Hepatic stellate cell (primary cell): Measurements from ENCODE around the gene GPALPP1.
"Not testable (repeated sequence)": the region's sequence is repeated elsewhere in the genome, so short reads cannot be mapped to it uniquely, and the experiment has no call there.

Source experiments
- DNase-seq: peaks from one replicate; pipeline ENCODE4 v3.0.0; 2011; ENCODE audit warnings: low spot score

The GPALPP1 gene

GRCh38 chr13:44989071-44989889 lies at the start of gene GPALPP1, which contains the start of gene NUFIP1:
Gene GPALPP1, plus strand, starts transcription at chr13:44989538. Its CDS starts 117 bp downstream, at chr13:44989655.
Gene NUFIP1, minus strand, starts transcription at chr13:44989471. Its CDS starts 35 bp downstream, at chr13:44989436.
- DNase-seq = peak; percentile 96

DNA sequence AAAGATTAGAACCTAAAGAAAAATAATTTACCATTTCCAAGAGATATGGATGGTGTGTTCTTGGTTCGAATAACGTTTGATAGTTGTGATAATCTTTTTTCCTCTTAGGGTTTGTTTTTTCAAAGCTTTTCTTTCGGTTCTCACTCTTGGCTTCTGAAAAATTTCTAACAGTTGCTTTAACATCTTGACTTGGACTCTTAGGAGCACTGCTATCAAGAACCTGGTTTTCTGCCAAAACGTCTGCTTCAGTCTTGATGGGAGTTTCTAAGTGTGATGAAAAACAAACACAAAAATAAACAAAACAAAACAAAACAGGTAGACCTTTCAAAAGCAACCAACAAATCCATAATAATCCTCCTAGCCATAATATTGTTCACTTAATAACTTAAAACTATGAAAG lies 45.9 kb upstream of the GPALPP1 start:
- DNase-seq = not testable (repeated sequence)

GRCh38 chr13:44951184-44951583 lies 38.2 kb upstream of the GPALPP1 start:
- no peak for DNase-seq

DNA sequence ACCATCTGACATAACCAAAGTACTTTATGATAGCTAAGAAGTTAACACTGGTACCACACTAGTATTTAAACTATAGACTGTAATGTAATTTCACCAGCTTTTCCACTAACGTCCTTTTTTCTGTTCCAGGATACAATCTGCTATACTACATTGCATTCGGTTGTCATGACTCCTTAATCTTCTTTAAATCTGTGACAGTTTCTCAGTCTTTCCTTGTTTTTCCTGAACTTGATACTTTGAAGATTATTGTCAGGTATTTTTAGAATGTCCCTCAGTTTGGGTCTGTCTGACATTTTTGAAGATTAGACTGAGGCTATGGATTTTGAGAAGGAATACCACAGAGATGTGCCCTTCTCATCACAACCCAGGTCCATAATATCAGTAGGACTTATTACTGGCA lies 36.7 kb upstream of the GPALPP1 start:
- DNase-seq = no peak

DNA sequence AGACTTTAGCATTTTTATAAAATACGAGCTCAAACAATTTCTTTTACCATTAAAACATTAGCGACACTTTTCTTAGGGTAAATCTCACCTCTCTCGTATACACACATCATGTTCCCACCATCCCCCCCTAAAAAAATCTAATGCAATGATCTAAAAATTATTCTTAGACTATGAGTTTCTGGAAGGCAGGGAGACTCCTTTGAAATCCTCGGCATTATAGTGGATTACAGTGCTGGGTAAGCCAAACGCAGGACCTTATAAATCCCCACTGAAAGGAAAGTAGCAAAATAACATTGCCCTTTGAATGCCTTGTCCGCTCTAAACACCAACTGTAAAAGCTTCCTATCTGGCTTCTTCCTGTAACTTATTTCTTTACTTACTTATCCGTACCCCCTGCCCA lies 35.1 kb upstream of the GPALPP1 start:
- no peak for DNase-seq

DNA sequence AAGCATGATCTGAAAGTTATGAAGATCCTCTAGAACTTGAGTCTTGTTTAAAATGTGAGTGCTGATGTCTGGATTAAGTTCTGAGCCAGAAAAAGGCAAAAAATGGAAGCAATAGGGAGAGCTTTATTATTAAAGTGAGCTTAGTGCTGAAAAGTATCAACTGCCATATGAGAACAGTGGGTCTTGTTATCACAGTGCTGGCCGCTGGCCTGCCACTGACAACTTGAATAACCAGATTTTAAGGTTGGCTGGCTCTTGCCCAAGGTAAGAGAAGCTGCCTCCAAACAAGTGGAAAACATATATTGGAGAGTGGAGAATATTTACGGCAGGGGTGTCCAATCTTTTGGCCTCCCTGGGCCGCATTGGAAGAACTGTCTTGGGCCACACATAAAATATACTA lies 33.9 kb upstream of the GPALPP1 start:
- DNase-seq = no peak

DNA sequence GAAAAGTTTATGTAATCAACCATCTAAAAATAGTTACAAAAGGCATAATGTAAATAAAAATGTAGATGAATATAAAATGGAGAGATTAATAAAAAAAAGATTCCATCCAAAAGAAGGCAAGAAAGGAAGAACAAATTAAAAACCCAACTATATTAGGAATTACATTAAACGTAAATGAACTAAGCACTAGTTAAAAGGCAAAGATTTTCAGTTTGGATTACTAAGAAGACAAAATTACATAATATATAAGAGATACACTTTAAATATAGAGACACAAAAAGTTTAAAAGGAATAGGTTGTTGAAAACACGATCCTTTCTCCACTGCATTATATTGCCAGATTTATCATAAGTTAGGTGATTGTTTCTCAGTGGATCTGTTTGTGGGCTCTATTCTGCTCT lies 27.3 kb upstream of the GPALPP1 start:
- DNase-seq = no peak

DNA sequence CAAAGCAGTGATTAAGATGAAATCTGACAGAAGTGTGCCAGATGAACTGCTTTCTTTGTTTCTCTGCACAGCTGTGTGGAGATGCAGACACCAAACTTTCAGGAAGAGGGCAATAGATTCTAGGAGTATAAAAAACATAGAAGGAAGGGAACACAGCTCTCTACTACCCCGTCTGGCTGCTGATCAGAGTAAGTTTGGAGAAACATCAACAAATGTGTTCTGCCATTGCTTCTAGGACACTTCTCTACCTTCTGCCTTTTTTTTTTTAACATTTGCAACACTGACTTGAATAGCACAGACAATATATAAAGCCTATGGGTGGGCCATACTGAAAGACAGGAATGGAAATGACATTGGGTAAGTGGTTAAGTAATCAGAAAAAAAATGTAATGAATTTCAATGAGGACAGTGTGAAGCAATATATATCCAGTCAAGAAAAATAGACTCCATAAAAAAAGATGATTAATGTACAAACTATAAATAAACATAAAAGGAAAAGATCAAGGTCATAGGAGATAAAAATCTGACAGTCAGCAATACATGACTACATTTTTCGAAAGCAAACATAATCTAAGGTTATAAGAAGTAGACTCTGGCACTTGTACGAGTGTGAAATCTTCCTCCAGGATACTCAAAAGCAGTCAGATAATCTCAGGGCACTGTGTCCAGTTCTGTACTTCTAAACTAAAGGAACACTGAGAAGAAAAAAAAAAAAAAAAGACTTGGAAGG lies 21.5 kb upstream of the GPALPP1 start:
- peak; percentile 17 for DNase-seq

GRCh38 chr13:44968434-44968815 lies 20.9 kb upstream of the GPALPP1 start:
- DNase-seq = no peak

DNA sequence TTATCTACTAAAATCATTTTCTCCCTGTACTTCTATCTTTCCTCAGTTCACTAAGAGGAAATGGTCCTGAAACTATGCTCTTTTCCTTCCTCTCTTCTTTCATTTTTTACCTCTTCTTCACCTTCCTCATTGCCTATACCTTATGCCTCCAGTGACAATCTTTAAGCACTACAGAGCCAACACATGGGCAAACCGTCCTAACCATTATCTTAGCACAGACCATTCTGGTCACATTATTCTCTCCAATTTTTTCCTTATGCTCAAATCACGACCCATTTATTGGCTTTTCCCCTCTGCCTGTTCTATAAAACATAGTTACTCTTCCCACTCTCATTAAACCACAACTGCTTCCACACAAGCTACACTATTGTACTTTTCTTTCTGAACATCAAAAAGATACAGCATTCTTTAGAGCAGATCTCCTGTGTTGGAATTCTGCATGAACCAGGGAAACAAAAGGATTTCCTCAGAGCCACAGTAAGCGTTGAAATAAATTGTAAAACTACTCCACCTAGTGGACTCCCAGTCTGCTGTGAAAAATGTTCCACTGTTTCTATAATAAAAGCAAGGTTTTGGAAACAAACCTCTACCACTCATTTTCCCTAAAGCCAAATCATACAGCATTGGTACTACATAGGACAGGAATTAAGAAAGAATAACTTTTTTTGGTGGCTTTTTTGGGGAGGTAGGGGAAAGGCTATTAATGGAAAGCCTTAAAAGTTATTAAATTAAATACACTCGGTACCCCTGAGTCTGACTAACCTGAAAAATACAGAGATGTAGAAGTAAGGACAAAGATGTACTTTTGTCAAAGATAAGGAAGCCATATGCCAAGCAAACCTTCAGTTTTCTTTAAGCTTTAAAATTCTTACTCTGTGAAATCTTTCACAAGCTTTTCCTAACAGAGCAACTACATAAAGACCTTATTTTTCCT lies 19.5 kb upstream of the GPALPP1 start:
- peak; percentile 31 for DNase-seq

DNA sequence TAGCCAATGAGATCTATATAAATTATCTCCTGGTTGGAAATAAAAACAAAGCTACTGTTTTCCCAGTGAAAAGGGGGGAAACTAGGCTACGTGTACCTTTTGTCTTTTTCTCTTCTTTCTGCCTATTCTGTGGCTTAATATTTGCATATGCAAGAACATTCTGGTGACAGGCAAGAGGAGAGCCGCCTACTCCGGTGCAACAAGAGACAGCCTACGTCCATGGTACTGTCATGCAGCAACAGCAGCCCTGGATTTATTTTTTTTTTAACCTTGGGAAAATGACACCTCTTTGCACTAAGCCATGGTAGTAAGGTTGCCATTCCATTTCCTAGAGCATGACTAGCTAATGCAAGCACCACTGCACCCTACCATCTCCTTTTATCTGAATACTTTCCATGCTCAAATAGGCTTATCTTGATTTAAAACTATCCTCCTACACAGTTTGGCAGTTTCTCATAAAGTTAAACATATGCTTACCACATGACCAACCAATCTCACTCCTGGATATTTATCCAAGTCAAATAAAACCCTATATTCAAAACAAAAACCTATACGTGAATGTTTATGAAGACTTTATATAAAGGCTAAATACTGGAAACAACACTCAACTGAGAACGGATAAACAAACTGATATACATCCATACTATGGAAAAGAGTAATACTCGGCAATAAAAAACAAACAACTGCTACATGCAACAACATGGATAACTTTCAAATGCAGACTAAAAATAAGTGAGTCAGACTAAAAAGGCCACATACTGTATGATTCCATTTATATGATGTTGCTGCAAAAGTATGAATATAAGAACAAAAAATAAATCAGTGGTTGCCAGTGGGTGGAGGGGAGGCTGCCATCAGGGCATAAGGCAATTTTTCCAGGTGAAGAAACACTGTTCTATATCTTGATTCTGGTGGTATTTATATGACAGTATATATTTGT lies 17.4 kb upstream of the GPALPP1 start:
- DNase-seq = no peak

- peak; percentile 12 for DNase-seq
Observed at GRCh38 chr13:44972956-44973581, 16.3 kb upstream of the GPALPP1 start.

DNA sequence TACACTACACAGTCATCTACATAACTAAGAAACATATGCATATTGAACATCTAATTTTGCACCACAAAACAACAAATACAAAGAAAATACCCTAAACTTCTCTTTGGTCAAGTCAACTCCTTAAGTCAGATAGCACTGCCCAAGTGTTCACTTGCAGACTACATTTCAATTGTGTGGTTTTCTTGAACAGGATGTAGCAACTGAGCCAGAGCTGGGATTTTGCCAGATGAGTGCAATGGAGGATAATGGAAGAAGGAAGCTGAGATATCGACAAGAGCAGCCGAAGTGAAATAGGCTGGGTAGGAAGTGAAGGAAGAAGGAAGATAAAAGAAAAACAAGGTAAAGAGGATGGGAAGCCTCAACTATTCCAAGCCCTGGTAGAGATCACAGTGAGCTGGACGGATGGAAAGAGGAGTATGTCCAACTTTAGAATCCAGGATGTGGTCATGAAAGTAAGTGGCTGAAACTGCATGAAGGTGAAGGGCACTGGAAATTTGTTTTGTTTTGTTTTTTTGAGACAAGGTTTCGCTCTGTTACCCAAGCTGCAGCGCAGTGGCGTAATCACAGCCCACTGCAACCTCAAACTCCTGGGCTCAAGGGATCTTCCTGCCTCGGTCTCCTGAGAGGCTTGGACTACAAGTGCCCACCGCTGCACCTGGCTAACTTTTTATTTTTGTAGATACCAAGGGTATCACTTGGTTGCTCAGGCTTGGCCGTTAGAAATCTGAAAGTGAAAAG lies 15.1 kb upstream of the GPALPP1 start:
- no peak for DNase-seq

DNA sequence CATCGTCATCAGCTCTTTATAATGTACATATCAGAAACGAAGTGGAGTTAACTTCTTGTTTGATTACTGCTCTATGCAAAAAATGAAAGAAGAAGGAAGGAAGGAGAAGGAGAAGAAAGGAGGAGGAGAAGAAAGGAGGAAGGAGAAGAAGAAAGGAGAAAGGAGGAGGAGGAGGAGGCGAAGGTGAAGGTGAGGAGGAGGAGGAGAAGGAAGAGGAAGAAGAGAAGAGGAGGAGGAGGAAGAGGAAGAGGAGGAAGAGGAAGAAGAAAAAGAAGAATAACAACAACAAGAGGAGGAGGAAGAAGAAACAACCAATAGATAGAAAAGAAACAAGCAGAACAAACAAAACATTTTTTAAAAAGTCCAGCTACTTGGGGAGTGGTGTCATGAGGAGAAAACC lies 13.1 kb upstream of the GPALPP1 start:
- DNase-seq = no peak

DNA sequence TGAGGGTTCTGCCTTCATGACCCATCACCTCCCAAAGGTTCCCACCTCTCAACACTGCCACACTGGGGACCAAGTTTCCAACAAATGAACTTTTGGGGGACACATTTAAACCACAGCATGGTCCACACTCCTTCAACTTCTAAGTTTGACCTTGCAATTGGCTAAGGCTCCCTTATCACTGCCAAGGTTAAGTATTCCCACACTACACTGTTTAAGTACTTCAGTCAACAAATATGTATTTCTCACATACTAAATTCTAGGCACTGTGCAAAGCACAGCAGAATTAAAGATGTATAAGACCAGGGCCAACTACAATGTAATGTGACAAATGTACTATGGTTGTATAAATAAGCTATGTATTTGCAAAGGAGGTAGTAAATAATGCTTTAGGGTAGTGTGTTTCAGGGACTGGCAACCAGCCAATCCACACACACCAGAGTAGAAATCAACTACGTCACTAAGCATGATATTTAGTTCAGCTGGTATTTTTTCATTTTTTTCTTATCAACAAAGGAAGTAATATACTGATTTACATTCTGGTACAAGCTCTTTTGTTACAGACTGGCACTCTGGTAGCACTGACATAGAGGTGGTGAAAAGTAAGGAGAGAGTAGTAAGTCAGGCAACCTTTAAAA lies 12.3 kb upstream of the GPALPP1 start:
- no peak for DNase-seq

DNA sequence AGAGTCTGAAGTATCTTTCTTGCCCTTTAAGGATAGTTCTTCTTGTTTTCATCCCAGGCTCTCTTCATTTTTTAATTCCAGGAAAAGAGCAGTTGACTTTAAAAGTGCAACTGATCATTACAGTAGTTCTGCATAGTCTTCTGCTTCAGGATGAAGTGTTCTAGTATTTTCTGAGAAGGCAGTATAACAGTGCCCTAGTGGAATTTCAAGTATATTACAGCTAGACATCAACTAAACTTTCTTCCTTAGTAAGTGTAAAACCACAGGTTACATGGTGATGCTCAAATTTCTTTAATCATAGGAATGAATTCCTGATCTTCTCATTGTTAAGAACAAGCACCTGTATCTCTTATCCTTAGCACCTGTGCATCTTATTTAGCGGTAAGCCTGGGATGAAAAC lies 11.0 kb upstream of the GPALPP1 start:
- no peak for DNase-seq

DNA sequence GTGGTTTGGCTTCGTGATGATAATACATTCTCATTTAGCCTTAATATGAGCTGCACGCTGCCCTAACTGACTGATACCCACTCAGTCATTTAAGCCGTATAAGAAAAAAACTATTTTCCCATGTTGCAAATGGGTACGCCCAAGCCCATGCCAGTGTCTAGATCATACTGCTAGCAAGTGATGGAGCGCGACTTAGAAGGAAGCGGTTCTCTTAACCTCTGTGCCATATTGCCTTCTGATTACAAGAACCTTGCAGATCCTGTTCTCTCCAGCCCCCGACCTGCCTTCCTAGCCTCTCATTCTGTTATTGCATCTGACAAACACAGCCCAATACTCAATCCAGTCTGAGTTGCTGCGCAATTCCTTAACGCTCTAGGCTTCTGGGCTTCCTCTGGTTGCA lies 603 bp downstream of the GPALPP1 start:
- peak; percentile 8 for DNase-seq

GRCh38 chr13:45003417-45003816 lies 14.1 kb downstream of the GPALPP1 start:
- no peak for DNase-seq

DNA sequence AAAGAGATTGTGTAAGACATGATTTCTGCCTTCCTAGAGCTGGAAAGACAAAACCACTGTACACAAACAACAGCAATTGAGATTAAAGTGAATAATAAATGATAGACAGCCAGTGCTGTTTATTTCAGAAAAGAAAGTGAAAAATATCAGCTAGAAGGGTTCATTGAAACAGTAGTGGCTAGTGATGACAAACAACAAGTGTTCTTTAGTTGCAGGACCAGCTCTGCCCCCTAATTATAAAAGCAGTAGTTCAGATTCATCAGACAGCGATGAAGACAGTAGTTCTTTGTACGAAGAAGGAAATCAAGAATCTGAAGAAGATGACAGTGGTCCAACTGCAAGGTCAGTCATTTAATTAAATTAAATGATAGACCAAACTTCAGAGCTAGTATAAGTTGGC lies 14.8 kb downstream of the GPALPP1 start:
- no peak for DNase-seq
